SU-DHL-6 (cell line): ENCODE results near the gene TRIM13.
"Not testable (repeated sequence)": the region's sequence is repeated elsewhere in the genome, so short reads cannot be mapped to it uniquely, and the experiment has no call there.

Experiments
- H2AFZ ChIP-seq: fragments of 200-600 bp; sonication (generic); 2 replicates; pipeline ENCODE4 v1.6.1; 2014; ENCODE audit warnings: low read depth, mild to moderate bottlenecking, moderate library complexity, mixed read lengths, antibody characterized with exemption, low read length; ENCODE audit not compliant: severe bottlenecking
- H3F3A ChIP-seq: fragments of 200-600 bp; shearing (Covaris generic); 2 replicates; pipeline ENCODE4 v1.6.0; 2016; ENCODE audit warnings: antibody characterized with exemption, mild to moderate bottlenecking; ENCODE audit not compliant: insufficient read depth
- H3K27ac ChIP-seq: fragments of 200-600 bp; sonication (generic); 2 replicates; pipeline ENCODE4 v1.5.1; 2016; ENCODE audit warnings: low read depth, mild to moderate bottlenecking, low read length, moderate library complexity, mixed read lengths
- H3K27me3 ChIP-seq: fragments of 200-600 bp; sonication (generic), shearing (Covaris generic); 2 replicates; pipeline ENCODE4 v1.6.0; 2014; ENCODE audit warnings: mild to moderate bottlenecking, low read length
- H3K36me3 ChIP-seq: fragments of 200-600 bp; sonication (generic); 2 replicates; pipeline ENCODE4 v1.6.1; 2014; ENCODE audit warnings: mild to moderate bottlenecking, low read length, mixed read lengths
- H3K4me2 ChIP-seq: fragments of 300-600, 200-600 bp; shearing (Covaris generic), sonication (generic); 2 replicates; pipeline ENCODE4 v1.6.0; 2014; ENCODE audit warnings: low read length, low read depth, mild to moderate bottlenecking; ENCODE audit not compliant: poor library complexity, severe bottlenecking
- H3K4me3 ChIP-seq: fragments of 200-600 bp; sonication (generic); 2 replicates; pipeline ENCODE4 v1.5.1; 2014; ENCODE audit warnings: antibody characterized with exemption, low read length, mild to moderate bottlenecking, mixed read lengths; ENCODE audit not compliant: insufficient read depth, poor library complexity, severe bottlenecking
- H3K79me2 ChIP-seq: fragments of 200-600 bp; sonication (generic); 2 replicates; pipeline ENCODE4 v1.6.1; 2014; ENCODE audit warnings: mild to moderate bottlenecking, low read length, moderate library complexity; ENCODE audit not compliant: insufficient read depth
- H3K9ac ChIP-seq: fragments of 200-600 bp; sonication (generic); 2 replicates; pipeline ENCODE4 v1.7.0; 2014; ENCODE audit warnings: mild to moderate bottlenecking, low read length
- H3K9me2 ChIP-seq: fragments of 200-600 bp; sonication (generic); replicated peaks from 2 replicates; pipeline ENCODE4 v1.6.1; 2014; ENCODE audit warnings: low read length; ENCODE audit not compliant: insufficient read depth
- H3K9me3 ChIP-seq: fragments of 200-600 bp; sonication (generic); 2 replicates; pipeline ENCODE4 v1.6.1; 2014; ENCODE audit warnings: low read length, mixed read lengths; ENCODE audit not compliant: insufficient read depth
- H4K20me1 ChIP-seq: fragments of 200-600 bp; sonication (generic); 2 replicates; pipeline ENCODE4 v1.6.1; 2014; ENCODE audit warnings: low read depth, mild to moderate bottlenecking, antibody characterized with exemption, low read length, moderate library complexity, mixed read lengths
- EZH2phosphoT487 ChIP-seq: fragments of 200-600 bp; sonication (generic), shearing (Covaris generic); conservative IDR thresholded peaks from 2 replicates; pipeline ENCODE4 v1.6.1; 2018; ENCODE audit warnings: mild to moderate bottlenecking, antibody characterized with exemption, low read length, moderate library complexity, mixed read lengths
- TF ChIP-seq, protein P1 (sequence below): fragments of 200-600 bp; sonication (generic); IDR thresholded peaks from one replicate; pipeline ENCODE4 v1.5.1; 2017; ENCODE audit warnings: antibody characterized with exemption, mild to moderate bottlenecking, low read length, moderate library complexity; ENCODE audit not compliant: insufficient read depth, poor library complexity, severe bottlenecking

The TRIM13 gene

GRCh38 chr13:49996951-49997895, at the start of gene TRIM13:
Gene TRIM13, plus strand, starts transcription at chr13:49997042. Its CDS starts 14,899 bp downstream, at chr13:50011941.
- H3K9me2 ChIP-seq, result no peaks in the 10 kb centered on the region
- H3K4me2 ChIP-seq, result peak within 1 kb of the TSS; percentile 98
- peak within 1 kb of the TSS; percentile 100 for H3K9ac ChIP-seq
- TF ChIP-seq EZH2phosphoT487, result no peak
- TF ChIP-seq, protein P1, sequence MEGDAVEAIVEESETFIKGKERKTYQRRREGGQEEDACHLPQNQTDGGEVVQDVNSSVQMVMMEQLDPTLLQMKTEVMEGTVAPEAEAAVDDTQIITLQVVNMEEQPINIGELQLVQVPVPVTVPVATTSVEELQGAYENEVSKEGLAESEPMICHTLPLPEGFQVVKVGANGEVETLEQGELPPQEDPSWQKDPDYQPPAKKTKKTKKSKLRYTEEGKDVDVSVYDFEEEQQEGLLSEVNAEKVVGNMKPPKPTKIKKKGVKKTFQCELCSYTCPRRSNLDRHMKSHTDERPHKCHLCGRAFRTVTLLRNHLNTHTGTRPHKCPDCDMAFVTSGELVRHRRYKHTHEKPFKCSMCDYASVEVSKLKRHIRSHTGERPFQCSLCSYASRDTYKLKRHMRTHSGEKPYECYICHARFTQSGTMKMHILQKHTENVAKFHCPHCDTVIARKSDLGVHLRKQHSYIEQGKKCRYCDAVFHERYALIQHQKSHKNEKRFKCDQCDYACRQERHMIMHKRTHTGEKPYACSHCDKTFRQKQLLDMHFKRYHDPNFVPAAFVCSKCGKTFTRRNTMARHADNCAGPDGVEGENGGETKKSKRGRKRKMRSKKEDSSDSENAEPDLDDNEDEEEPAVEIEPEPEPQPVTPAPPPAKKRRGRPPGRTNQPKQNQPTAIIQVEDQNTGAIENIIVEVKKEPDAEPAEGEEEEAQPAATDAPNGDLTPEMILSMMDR, result peak; percentile 98
- H4K20me1 ChIP-seq, result no peaks in the 10 kb centered on the region
- H3K27me3 ChIP-seq, result no peaks in the 10 kb centered on the region
- H3K79me2 ChIP-seq, result peaks cover 48% of the 10 kb centered on the region
- no peaks in the 10 kb centered on the region for H3K9me3 ChIP-seq
- H3K27ac ChIP-seq, result peak within 1 kb of the TSS; percentile 96
- peak within 1 kb of the TSS; percentile 87 for H3K4me3 ChIP-seq
- peaks cover 26% of the 10 kb centered on the region for H3F3A ChIP-seq
- H3K36me3 ChIP-seq, result peaks cover 23% of the 10 kb centered on the region; the same call in 1 of the 2 replicates
- H2AFZ ChIP-seq, result peak within 1 kb of the TSS; percentile 97

GRCh38 chr13:49948777-49949270, 48.0 kb upstream of the TRIM13 start:
- H3K27me3 ChIP-seq, H3K4me2 ChIP-seq, H2AFZ ChIP-seq, H3K9ac ChIP-seq, H3K36me3 ChIP-seq, H3K9me2 ChIP-seq, H3K9me3 ChIP-seq, H3K4me3 ChIP-seq, H3K79me2 ChIP-seq, H3K27ac ChIP-seq, H4K20me1 ChIP-seq, H3F3A ChIP-seq: not testable (repeated sequence)

DNA sequence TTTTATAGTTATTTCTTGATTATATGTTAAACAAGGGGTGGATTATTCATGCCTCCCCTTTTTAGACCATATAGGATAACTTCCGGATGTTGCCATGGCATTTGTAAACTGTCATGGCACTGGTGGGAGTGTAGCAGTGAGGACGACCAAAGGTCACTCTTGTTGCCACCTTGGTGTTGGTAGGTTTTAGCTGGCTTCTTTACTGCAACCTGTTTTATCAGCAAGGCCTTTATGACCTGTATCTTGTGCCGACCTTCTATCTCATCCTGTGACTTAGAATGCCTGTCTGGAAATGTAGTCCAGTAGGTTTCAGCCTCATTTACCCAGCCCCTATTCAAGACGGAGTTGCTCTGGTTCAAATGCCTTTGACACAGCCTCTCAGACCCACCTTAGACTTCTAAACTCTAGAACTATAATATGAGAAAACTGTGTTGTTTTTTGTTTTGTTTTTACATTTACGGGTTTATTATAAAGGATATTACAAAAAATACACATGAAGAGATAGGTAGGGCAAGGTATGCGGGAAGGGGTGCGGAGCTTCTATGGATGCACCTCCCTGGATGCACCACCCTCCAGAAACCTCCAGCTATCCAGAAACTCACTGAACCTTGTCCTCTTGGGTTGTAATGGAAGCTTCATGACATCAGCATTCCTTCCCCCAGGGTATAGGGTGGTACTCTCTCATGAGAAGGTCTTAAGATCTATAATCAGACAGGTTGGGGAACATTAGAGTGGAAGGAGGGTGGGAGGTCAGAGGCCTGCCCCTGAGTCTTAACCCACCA, 44.9 kb upstream of the TRIM13 start:
- Histone ChIP-seq H3K9me2 (no peaks in the 10 kb centered on the region), H3K79me2 (no peaks in the 10 kb centered on the region), H3K36me3 (no peaks in the 10 kb centered on the region), H3K9me3 (no peaks in the 10 kb centered on the region), H3K27ac (no peak overlapping the region), H3K4me3 (no peak overlapping the region), H3K4me2 (no peak overlapping the region), H4K20me1 (no peaks in the 10 kb centered on the region), H3K9ac (no peak overlapping the region), H3K27me3 (no peaks in the 10 kb centered on the region), H2AFZ (no peak overlapping the region), H3F3A (0 out of 2 replicates have a peak, but pooled peaks cover 5% of the 10 kb centered on the region)
- TF ChIP-seq, protein P1, result no peak
- no peak for TF ChIP-seq EZH2phosphoT487
